HEK293 (cell line): ENCODE measurements around the gene DCUN1D3.

Source experiments
- GFI1B ChIP-seq: fragments of 450-650 bp; formaldehyde crosslinking; IDR thresholded peaks from 2 replicates; pipeline ENCODE4 v1.5.1; 2016; ENCODE audit warnings: missing biosample characterization, missing genetic modification characterization
- SP2 ChIP-seq: fragments of 450-650 bp; formaldehyde crosslinking; IDR thresholded peaks from 2 replicates; pipeline ENCODE4 v1.5.1; 2016; ENCODE audit warnings: missing biosample characterization, missing genetic modification characterization
- YY1 ChIP-seq: fragments of 450-650 bp; formaldehyde crosslinking; IDR thresholded peaks from 2 replicates; pipeline ENCODE4 v1.5.1; 2018; ENCODE audit warnings: missing biosample characterization, missing genetic modification characterization
- ZNF214 ChIP-seq: fragments of 450-650 bp; formaldehyde crosslinking; IDR thresholded peaks from 2 replicates; pipeline ENCODE4 v1.5.1; 2017; ENCODE audit warnings: missing biosample characterization, mild to moderate bottlenecking, missing genetic modification characterization, borderline replicate concordance
- ZNF571 ChIP-seq: fragments of 450-650 bp; formaldehyde crosslinking; IDR thresholded peaks from 2 replicates; pipeline ENCODE4 v1.5.0; 2017; ENCODE audit warnings: missing biosample characterization, missing genetic modification characterization
- TF ChIP-seq, protein P1 (sequence below): fragments of 450-650 bp; formaldehyde crosslinking; IDR thresholded peaks from 2 replicates; pipeline ENCODE4 v1.5.1; 2016; ENCODE audit warnings: missing biosample characterization, missing genetic modification characterization

DNA sequence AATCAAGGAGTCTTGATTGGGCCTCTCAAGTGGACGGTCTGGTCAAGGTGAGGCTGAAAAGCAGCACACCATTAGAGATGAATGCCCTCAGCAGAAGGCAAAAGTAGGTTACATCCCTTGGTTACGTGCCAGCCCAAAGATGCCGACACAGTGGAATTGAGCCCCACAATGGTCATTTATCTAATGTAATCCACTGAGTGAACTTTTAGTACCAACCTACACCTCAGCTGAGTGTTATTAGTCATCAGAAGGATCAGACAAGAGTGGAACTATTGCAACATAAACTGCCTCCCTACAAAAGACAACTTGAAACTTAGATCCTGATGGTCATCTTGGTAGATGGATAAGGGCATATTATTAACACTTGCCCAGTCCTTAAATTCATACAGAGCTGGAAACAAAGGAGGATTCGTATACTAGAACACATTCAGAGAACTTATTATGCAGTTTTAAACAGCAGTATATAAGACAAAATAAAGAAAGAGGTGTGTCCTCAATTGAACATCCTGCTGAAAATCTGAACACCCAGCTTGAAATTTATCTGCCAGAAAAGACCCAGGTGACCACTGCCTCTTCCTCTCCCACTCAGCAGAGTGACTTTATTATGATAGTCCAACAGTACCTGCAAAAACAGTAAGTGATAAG lies 2.8 kb downstream of the DCUN1D3 start:
- TF ChIP-seq SP2 (tag by site-specific recombination) (no peak), GFI1B (tag by site-specific recombination) (no peak), ZNF214 (tag by site-specific recombination) (no peak), YY1 (no peak), ZNF571 (tag by site-specific recombination) (no peak)
- TF ChIP-seq, protein P1, sequence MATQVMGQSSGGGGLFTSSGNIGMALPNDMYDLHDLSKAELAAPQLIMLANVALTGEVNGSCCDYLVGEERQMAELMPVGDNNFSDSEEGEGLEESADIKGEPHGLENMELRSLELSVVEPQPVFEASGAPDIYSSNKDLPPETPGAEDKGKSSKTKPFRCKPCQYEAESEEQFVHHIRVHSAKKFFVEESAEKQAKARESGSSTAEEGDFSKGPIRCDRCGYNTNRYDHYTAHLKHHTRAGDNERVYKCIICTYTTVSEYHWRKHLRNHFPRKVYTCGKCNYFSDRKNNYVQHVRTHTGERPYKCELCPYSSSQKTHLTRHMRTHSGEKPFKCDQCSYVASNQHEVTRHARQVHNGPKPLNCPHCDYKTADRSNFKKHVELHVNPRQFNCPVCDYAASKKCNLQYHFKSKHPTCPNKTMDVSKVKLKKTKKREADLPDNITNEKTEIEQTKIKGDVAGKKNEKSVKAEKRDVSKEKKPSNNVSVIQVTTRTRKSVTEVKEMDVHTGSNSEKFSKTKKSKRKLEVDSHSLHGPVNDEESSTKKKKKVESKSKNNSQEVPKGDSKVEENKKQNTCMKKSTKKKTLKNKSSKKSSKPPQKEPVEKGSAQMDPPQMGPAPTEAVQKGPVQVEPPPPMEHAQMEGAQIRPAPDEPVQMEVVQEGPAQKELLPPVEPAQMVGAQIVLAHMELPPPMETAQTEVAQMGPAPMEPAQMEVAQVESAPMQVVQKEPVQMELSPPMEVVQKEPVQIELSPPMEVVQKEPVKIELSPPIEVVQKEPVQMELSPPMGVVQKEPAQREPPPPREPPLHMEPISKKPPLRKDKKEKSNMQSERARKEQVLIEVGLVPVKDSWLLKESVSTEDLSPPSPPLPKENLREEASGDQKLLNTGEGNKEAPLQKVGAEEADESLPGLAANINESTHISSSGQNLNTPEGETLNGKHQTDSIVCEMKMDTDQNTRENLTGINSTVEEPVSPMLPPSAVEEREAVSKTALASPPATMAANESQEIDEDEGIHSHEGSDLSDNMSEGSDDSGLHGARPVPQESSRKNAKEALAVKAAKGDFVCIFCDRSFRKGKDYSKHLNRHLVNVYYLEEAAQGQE, result no peak
